HepG2 (cell line): ENCODE results near the gene GJC2. TPM values are rescaled to one million over a fixed set of nuclear protein-coding genes. Genes with fewer than 3 reads are reported as not detected.

Experiments
- HHEX ChIP-seq: IDR thresholded peaks from 2 replicates; pipeline ENCODE4 v1.6.1; 2016; ENCODE audit warnings: control low read depth
- HMGA1 ChIP-seq: sonication (generic); formaldehyde crosslinking; conservative IDR thresholded peaks from 2 replicates; pipeline ENCODE4 v1.4.0; 2020; ENCODE audit warnings: missing genetic modification reagents
- HNF1A ChIP-seq, 2 experiments: sonication (generic) in 1 of 2; formaldehyde crosslinking in 1 of 2; IDR thresholded peaks; 2 replicates each; pipeline versions ENCODE4 v1.4.0 to v1.6.1; 2016 to 2020; ENCODE audit warnings: borderline replicate concordance in 1 of 2, low read depth in 1 of 2, mild to moderate bottlenecking in 1 of 2, missing genetic modification reagents in 1 of 2
- HNRNPLL ChIP-seq: fragments of 200-400 bp; formaldehyde crosslinking; IDR thresholded peaks from 2 replicates; pipeline ENCODE4 v1.6.1; 2017; ENCODE audit warnings: mild to moderate bottlenecking, low read depth, low read length; ENCODE audit not compliant: poor library complexity, severe bottlenecking
- KLF16 ChIP-seq, 2 experiments: sonication (generic) in 1 of 2; formaldehyde crosslinking in 1 of 2; IDR thresholded peaks; 2 replicates each; pipeline versions ENCODE4 v1.6.1 to v1.8.0; 2016 to 2023; ENCODE audit warnings: missing genetic modification reagents in 2 of 2, missing compliant biosample characterization in 1 of 2
- MXD1 ChIP-seq: sonication (generic); formaldehyde crosslinking; IDR thresholded peaks from 2 replicates; pipeline ENCODE4 v1.4.0; 2020; ENCODE audit warnings: mild to moderate bottlenecking, missing genetic modification reagents
- PHF8 ChIP-seq: sonication (generic); formaldehyde crosslinking; IDR thresholded peaks from 2 replicates; pipeline ENCODE4 v1.5.0; 2020; ENCODE audit warnings: missing genetic modification reagents
- SOX13 ChIP-seq, 3 experiments: fragments of 450-650 bp in 1 of 3; sonication (generic) in 1 of 3; formaldehyde crosslinking in 1 of 3; IDR thresholded peaks in 2 of 3; conservative IDR thresholded peaks in 1 of 3; 2 replicates each; pipeline versions ENCODE4 v1.5.0 to v1.6.1; 2016 to 2020; ENCODE audit warnings: antibody characterized with exemption in 1 of 3, mild to moderate bottlenecking in 1 of 3, missing compliant biosample characterization in 1 of 3, missing genetic modification reagents in 1 of 3, moderate library complexity in 1 of 3
- ZBTB1 ChIP-seq: sonication (generic); formaldehyde crosslinking; IDR thresholded peaks from 2 replicates; pipeline ENCODE4 v1.4.0; 2020; ENCODE audit warnings: missing genetic modification reagents, borderline replicate concordance
- ZNF121 ChIP-seq: sonication (generic); formaldehyde crosslinking; IDR thresholded peaks from 2 replicates; pipeline ENCODE4 v1.5.0; 2020; ENCODE audit warnings: mild to moderate bottlenecking, missing genetic modification reagents
- polyA plus RNA-seq, 8 experiments: library from polyadenylated mRNA; depleted of rRNA in 3 of 8; stranded (reverse) in 7 of 8; unstranded in 1 of 8; fragments of >200 nt; fragmentation: Illumina TruSeq in 4 of 8; extraction: Trizol in 4 of 8; gene quantifications; 2 replicates each; pipeline versions ENCODE4 v1.2.1 to v1.2.3, GENCODE V29; 2011 to 2016; ENCODE audit warnings: low read depth in 4 of 8, missing spikeins in 1 of 8, mixed read lengths in 1 of 8; ENCODE audit not compliant: insufficient read depth in 1 of 8
- total RNA-seq, 5 experiments: library from RNA; depleted of rRNA; stranded (reverse); fragments of >200 nt; fragmentation: Illumina TruSeq; extraction: Trizol; gene quantifications; 2 replicates each; pipeline ENCODE4 v1.2.3, GENCODE V29; 2016; ENCODE audit warnings: low read depth in 1 of 5
- TF ChIP-seq, protein P1 (sequence below), 2 experiments: sonication (generic) in 1 of 2; formaldehyde crosslinking in 1 of 2; IDR thresholded peaks; 2 replicates each; pipeline versions ENCODE4 v1.5.1 to v1.6.1; 2011 to 2020; ENCODE audit warnings: borderline replicate concordance in 1 of 2, low read depth in 1 of 2, low read length in 1 of 2, mild to moderate bottlenecking in 1 of 2, missing genetic modification reagents in 1 of 2, moderate library complexity in 1 of 2
- TF ChIP-seq, protein P2 (sequence below): sonication (generic); formaldehyde crosslinking; IDR thresholded peaks from 2 replicates; pipeline ENCODE4 v1.5.1; 2020; ENCODE audit warnings: missing genetic modification reagents, mild to moderate bottlenecking, borderline replicate concordance
- TF ChIP-seq, protein P3 (sequence below): sonication (generic); formaldehyde crosslinking; IDR thresholded peaks from 2 replicates; pipeline ENCODE4 v1.4.0; 2020; ENCODE audit warnings: mild to moderate bottlenecking, missing genetic modification reagents

GJC2 gene
- total and polyA plus RNA-seq, 2 of the 13 experiments (the other 11 are each of a cell fraction or from before 2014, with no cell fraction given): 1.6 to 3.8 TPM

GRCh38 chr1:228139931-228140723 is 9.6 kb upstream of the GJC2 start, which contains the start of gene GUK1 (continued):
- TF ChIP-seq, protein P1, sequence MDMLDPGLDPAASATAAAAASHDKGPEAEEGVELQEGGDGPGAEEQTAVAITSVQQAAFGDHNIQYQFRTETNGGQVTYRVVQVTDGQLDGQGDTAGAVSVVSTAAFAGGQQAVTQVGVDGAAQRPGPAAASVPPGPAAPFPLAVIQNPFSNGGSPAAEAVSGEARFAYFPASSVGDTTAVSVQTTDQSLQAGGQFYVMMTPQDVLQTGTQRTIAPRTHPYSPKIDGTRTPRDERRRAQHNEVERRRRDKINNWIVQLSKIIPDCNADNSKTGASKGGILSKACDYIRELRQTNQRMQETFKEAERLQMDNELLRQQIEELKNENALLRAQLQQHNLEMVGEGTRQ (IDR thresholded peaks at IDR 0.05; ENCODE audit: low read depth, low read length): no peak
- TF ChIP-seq, protein P1 (CRISPR knock-in tag; IDR thresholded peaks at IDR 0.05; ENCODE audit: borderline replicate concordance): no peak; the same call in 1 of the 2 replicates
- TF ChIP-seq SOX13 (IDR thresholded peaks at IDR 0.05) (no peak), SOX13 (CRISPR knock-in tag; conservative IDR thresholded peaks at IDR 0.05 in 1 of 2, IDR thresholded peaks at IDR 0.05 in 1 of 2) (peak in 1 of 2 experiments; percentile 34; a peak in 1 of 4 replicates), MXD1 (CRISPR knock-in tag) (no peak; the same call in 1 of the 2 replicates), PHF8 (peak; percentile 76), HMGA1 (CRISPR knock-in tag) (no peak), HNRNPLL (peak; percentile 88), HHEX (CRISPR knock-in tag) (no peak), KLF16 (CRISPR knock-in tag; IDR thresholded peaks at IDR 0.05) (peak in 1 of 2 experiments; percentile 81; a peak in 1 of 4 replicates), ZBTB1 (CRISPR knock-in tag) (no peak), ZNF121 (CRISPR knock-in tag) (0 out of 2 replicates have a peak, but pooled peaks have one; percentile 19), HNF1A (IDR thresholded peaks at IDR 0.05; ENCODE audit: low read depth) (no peak), HNF1A (CRISPR knock-in tag; IDR thresholded peaks at IDR 0.05; ENCODE audit: borderline replicate concordance) (peak; percentile 82; the same call in 1 of the 2 replicates)
- TF ChIP-seq, protein P2, sequence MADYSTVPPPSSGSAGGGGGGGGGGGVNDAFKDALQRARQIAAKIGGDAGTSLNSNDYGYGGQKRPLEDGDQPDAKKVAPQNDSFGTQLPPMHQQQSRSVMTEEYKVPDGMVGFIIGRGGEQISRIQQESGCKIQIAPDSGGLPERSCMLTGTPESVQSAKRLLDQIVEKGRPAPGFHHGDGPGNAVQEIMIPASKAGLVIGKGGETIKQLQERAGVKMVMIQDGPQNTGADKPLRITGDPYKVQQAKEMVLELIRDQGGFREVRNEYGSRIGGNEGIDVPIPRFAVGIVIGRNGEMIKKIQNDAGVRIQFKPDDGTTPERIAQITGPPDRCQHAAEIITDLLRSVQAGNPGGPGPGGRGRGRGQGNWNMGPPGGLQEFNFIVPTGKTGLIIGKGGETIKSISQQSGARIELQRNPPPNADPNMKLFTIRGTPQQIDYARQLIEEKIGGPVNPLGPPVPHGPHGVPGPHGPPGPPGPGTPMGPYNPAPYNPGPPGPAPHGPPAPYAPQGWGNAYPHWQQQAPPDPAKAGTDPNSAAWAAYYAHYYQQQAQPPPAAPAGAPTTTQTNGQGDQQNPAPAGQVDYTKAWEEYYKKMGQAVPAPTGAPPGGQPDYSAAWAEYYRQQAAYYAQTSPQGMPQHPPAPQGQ (CRISPR knock-in tag): no peak
- TF ChIP-seq, protein P3, sequence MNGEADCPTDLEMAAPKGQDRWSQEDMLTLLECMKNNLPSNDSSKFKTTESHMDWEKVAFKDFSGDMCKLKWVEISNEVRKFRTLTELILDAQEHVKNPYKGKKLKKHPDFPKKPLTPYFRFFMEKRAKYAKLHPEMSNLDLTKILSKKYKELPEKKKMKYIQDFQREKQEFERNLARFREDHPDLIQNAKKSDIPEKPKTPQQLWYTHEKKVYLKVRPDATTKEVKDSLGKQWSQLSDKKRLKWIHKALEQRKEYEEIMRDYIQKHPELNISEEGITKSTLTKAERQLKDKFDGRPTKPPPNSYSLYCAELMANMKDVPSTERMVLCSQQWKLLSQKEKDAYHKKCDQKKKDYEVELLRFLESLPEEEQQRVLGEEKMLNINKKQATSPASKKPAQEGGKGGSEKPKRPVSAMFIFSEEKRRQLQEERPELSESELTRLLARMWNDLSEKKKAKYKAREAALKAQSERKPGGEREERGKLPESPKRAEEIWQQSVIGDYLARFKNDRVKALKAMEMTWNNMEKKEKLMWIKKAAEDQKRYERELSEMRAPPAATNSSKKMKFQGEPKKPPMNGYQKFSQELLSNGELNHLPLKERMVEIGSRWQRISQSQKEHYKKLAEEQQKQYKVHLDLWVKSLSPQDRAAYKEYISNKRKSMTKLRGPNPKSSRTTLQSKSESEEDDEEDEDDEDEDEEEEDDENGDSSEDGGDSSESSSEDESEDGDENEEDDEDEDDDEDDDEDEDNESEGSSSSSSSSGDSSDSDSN (CRISPR knock-in tag): peak; percentile 79
